ENCODE measurements around the gene TPM2.

DNA sequence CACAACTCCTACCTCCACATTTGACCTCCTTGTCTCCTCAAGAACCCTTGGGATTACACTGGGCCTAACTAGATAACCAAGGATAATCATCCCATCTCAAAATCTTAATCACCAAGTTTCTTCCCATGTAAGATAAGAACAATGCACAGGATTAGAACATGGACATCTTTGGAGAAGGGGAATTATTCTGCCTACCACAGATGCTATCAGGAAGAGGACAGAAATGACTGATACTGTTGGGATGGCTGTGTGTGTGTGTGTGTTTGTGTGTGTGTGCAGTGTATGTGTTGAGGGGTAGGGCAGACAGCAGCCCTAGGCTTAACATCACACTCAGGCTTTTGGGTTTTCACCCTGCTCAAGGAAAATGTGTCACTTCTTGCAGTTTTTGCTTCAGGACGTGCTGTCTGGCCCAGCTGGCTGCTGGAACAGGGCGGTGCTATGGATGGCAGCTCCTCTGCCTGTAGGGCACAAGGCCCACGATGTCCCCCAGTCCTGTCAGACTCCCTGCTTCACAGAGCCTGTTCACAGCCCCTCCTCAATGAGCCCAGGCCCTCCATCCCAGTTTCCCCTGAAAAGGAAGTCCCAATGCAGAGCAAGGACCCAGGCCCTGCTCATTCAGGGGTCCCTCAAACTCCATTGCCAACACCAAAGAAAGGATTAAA, 8.3 kb downstream of the TPM2 start:
- TF ChIP-seq, protein P1, sequence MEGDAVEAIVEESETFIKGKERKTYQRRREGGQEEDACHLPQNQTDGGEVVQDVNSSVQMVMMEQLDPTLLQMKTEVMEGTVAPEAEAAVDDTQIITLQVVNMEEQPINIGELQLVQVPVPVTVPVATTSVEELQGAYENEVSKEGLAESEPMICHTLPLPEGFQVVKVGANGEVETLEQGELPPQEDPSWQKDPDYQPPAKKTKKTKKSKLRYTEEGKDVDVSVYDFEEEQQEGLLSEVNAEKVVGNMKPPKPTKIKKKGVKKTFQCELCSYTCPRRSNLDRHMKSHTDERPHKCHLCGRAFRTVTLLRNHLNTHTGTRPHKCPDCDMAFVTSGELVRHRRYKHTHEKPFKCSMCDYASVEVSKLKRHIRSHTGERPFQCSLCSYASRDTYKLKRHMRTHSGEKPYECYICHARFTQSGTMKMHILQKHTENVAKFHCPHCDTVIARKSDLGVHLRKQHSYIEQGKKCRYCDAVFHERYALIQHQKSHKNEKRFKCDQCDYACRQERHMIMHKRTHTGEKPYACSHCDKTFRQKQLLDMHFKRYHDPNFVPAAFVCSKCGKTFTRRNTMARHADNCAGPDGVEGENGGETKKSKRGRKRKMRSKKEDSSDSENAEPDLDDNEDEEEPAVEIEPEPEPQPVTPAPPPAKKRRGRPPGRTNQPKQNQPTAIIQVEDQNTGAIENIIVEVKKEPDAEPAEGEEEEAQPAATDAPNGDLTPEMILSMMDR (IDR thresholded peaks at IDR 0.05), result no peak
- no peak for TF ChIP-seq EZH2 (IDR thresholded peaks at IDR 0.05)

Data from neural progenitor cell (in vitro differentiated cells).